Measurements from ENCODE around the gene SVIL.

DNA sequence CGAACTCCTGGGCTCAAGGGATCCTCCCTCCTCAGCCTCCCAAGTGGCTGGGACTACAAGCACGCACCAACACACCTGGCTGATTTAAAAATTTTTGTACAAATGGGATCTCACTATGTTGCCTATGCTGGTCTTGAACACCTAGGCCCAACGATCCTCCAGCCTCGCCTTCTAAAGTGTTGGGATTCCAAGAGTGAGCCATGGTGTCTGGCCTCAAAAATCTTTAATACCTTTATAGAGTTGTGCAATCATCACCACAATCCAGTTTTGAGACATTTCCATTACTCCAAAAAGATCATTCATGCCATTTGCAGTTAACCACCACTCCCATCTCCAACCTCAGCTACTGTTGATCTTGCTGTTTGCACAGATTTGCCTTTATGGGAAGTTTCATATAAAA lies 180.5 kb downstream of the SVIL start:
- TF ChIP-seq CTCF (IDR thresholded peaks at IDR 0.05 in 4 of 5, conservative IDR thresholded peaks at IDR 0.05 in 1 of 5) = no peak
- TF ChIP-seq POLR2A (IDR thresholded peaks at IDR 0.05) = no peak
